NT2/D1 (cell line): ENCODE measurements around the gene ZDHHC21.

ENCODE experiments used
- SUZ12 ChIP-seq: IDR thresholded peaks from 2 replicates; pipeline ENCODE4 v1.6.1; 2011; ENCODE audit not compliant: insufficient read length, insufficient read depth; ENCODE audit errors: extremely low read depth
- YY1 ChIP-seq: IDR thresholded peaks from 2 replicates; pipeline ENCODE4 v1.6.1; 2011; ENCODE audit not compliant: insufficient read length, insufficient read depth

DNA sequence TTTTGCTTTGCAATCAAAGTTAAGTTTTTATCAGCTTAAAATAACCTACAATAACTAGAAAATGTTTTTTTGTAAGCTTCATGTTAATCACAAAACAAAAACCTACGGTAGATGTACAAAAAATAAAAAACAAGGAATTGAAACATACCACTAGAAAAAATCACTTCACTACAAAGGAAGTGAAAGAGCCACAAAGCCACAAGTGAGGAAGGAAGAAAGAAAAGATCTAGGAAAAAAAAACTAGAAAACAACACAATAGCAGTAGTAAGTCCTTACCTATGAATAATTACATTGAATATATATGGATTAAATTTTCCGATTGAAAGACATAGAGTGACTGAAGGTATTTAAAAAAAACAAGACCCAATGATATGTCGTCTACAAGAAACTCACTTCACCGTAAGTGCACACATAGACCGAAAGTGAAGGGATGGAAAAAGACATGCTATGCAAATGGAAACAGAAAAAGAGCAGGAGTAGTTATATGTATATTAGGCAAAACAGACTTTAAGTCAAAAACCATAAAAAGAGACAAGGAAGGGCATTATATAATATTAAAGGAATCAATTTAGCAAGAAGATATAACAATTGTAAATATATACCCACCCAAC, 13.4 kb upstream of the ZDHHC21 start:
- TF ChIP-seq SUZ12 (no peak), YY1 (no peak)
